ENCODE measurements around the gene MYO9B. TPM values are rescaled to one million over a fixed set of nuclear protein-coding genes. Genes with fewer than 3 reads are reported as not detected.
A peak's percentile ranks its signal among the peaks of the same experiment; 100 is the strongest.

The MYO9B gene
- polyA plus RNA-seq, 3 donors: 5.9 to 366 (median 7.5) TPM

GRCh38 chr19:17183858-17184321, 108.3 kb downstream of the MYO9B start:
- peak overlapping the region in 1 of 3 experiments; percentile 61 for H3K4me3 ChIP-seq (replicated peaks in 1 of 3; ENCODE audit: low read depth in 2 of 3, low read length in 3 of 3)
- Mint-ChIP-seq H3K27ac (peak overlapping the region; percentile 87 to 96 (median 93)), H3K9me3 (peaks cover 0 to 2% (median 0%) of the 10 kb centered on the region in 7 donors), H3K4me3 (peak overlapping the region; percentile 75 to 89), H3K4me1 (peaks cover 30% of the 10 kb centered on the region), H3K27me3 (ENCODE audit: low read depth in 3 of 3) (peaks cover 0 to 3% (median 0%) of the 10 kb centered on the region in 3 donors), H3K36me3 (peaks cover 55 to 80% of the 10 kb centered on the region in 2 donors)
- WGBS (ENCODE audit: insufficient coverage): 0% methylated on average over 1 of the region's 11 CpGs
- H3K4me1 ChIP-seq (ENCODE audit: control insufficient read depth in 1 of 2, insufficient read depth in 2 of 2, low read length in 2 of 2): peaks cover 24 to 29% of the 10 kb centered on the region in 2 donors
- H3K4me2 ChIP-seq (replicated peaks; ENCODE audit: extremely low read depth, low read length, poor library complexity, severe bottlenecking): peak overlapping the region; percentile 71
- DNase-seq: peak; percentile 36 to 64 (median 42)
- peak overlapping the region; percentile 69 to 75 for H3K27ac ChIP-seq (ENCODE audit: low read depth in 1 of 2, low read length in 2 of 2)
- H3K27me3 ChIP-seq (ENCODE audit: control insufficient read depth in 2 of 2, insufficient read depth in 2 of 2, low read length in 2 of 2): no peaks in the 10 kb centered on the region
- H3K79me2 ChIP-seq (ENCODE audit: insufficient read depth, low read length): no peaks in the 10 kb centered on the region
- no peak for TF ChIP-seq CTCF (IDR thresholded peaks at IDR 0.05)
- peak overlapping the region; percentile 44 for H3K9ac ChIP-seq (ENCODE audit: insufficient read depth, low read length, poor library complexity, severe bottlenecking)
- peaks cover 27% of the 10 kb centered on the region for H4K20me1 ChIP-seq (ENCODE audit: insufficient read depth, low read length)
- no peak overlapping the region for H2AFZ ChIP-seq (ENCODE audit: insufficient read depth, low read depth, low read length, poor library complexity, severe bottlenecking)
- H3K36me3 ChIP-seq (replicated peaks in 1 of 2; ENCODE audit: control insufficient read depth in 1 of 2, insufficient read depth in 2 of 2, low read length in 2 of 2): peaks cover 68 to 75% of the 10 kb centered on the region in 2 donors
- intact Hi-C loops (cut with micrococcal nuclease): loop anchor here (5.0 kb wide), 2 partner anchors 117 to 412 kb away; no protein-coding TSS in a partner anchor
- H3K9me3 ChIP-seq (replicated peaks in 1 of 2; ENCODE audit: control insufficient read depth in 1 of 2, insufficient read depth in 1 of 2, low read length in 2 of 2): no peaks in the 10 kb centered on the region

- peaks cover 0 to 2% (median 0%) of the 10 kb centered on the region in 7 donors for H3K9me3 Mint-ChIP-seq
- intact Hi-C loops (cut with micrococcal nuclease): loop anchor here (5.0 kb wide), 2 partner anchors 117 to 412 kb away; no protein-coding TSS in a partner anchor
- peak overlapping the region; percentile 75 to 89 for H3K4me3 Mint-ChIP-seq
- Histone ChIP-seq H2AFZ (ENCODE audit: insufficient read depth, low read depth, low read length, poor library complexity, severe bottlenecking) (no peak overlapping the region), H4K20me1 (ENCODE audit: insufficient read depth, low read length) (peaks cover 27% of the 10 kb centered on the region), H3K9me3 (replicated peaks in 1 of 2; ENCODE audit: control insufficient read depth in 1 of 2, insufficient read depth in 1 of 2, low read length in 2 of 2) (no peaks in the 10 kb centered on the region), H3K4me3 (replicated peaks in 1 of 3; ENCODE audit: low read depth in 2 of 3, low read length in 3 of 3) (peak overlapping the region in 1 of 3 experiments; percentile 61), H3K9ac (ENCODE audit: insufficient read depth, low read length, poor library complexity, severe bottlenecking) (peak overlapping the region; percentile 44), H3K4me1 (ENCODE audit: control insufficient read depth in 1 of 2, insufficient read depth in 2 of 2, low read length in 2 of 2) (peaks cover 24 to 29% of the 10 kb centered on the region in 2 donors), H3K27me3 (ENCODE audit: control insufficient read depth in 2 of 2, insufficient read depth in 2 of 2, low read length in 2 of 2) (no peaks in the 10 kb centered on the region), H3K27ac (ENCODE audit: low read depth in 1 of 2, low read length in 2 of 2) (peak overlapping the region; percentile 31 to 75), H3K4me2 (replicated peaks; ENCODE audit: extremely low read depth, low read length, poor library complexity, severe bottlenecking) (peak overlapping the region; percentile 71), H3K36me3 (replicated peaks in 1 of 2; ENCODE audit: control insufficient read depth in 1 of 2, insufficient read depth in 2 of 2, low read length in 2 of 2) (peaks cover 68 to 75% of the 10 kb centered on the region in 2 donors), H3K79me2 (ENCODE audit: insufficient read depth, low read length) (no peaks in the 10 kb centered on the region)
- H3K36me3 Mint-ChIP-seq: peaks cover 55 to 80% of the 10 kb centered on the region in 2 donors
- H3K4me1 Mint-ChIP-seq: peaks cover 30% of the 10 kb centered on the region
- peak overlapping the region; percentile 27 to 96 (median 92) for H3K27ac Mint-ChIP-seq
- peak; percentile 36 to 65 (median 43) for DNase-seq
- H3K27me3 Mint-ChIP-seq (ENCODE audit: low read depth in 3 of 3): peaks cover 0 to 3% (median 0%) of the 10 kb centered on the region in 3 donors
- 58% methylated on average over 12 of the region's 12 CpGs for WGBS (ENCODE audit: insufficient coverage)
- no peak for TF ChIP-seq CTCF (IDR thresholded peaks at IDR 0.05)
Measured at GRCh38 chr19:17184371-17184841, 108.8 kb downstream of the MYO9B start.

Measured in CD14-positive monocyte (primary cell).